ENCODE data around the gene FNIP2.

Gene FNIP2

GRCh38 chr4:158836828-158837449 lies 68.1 kb downstream of the FNIP2 start:
- Histone ChIP-seq H3K27ac (no peak overlapping the region), H3K4me3 (no peak overlapping the region), H3K4me1 (no peaks in the 10 kb centered on the region), H3K9me3 (no peaks in the 10 kb centered on the region), H3K36me3 (peaks cover 24 to 41% (median 37%) of the 10 kb centered on the region in 3 donors), H3K27me3 (no peaks in the 10 kb centered on the region)
- intact Hi-C loops (cut with DNase I; ENCODE audit: low total_unique reads) = no loop called here
- no peak for DNase-seq
- no peak for TF ChIP-seq CTCF (IDR thresholded peaks at IDR 0.05)

GRCh38 chr4:158837527-158838141 lies 68.8 kb downstream of the FNIP2 start:
- Histone ChIP-seq H3K27me3 (no peaks in the 10 kb centered on the region), H3K9me3 (no peaks in the 10 kb centered on the region), H3K27ac (no peak overlapping the region), H3K4me1 (no peaks in the 10 kb centered on the region), H3K4me3 (no peak overlapping the region), H3K36me3 (peaks cover 19 to 37% (median 34%) of the 10 kb centered on the region in 3 donors)
- DNase-seq = no peak
- TF ChIP-seq CTCF (IDR thresholded peaks at IDR 0.05) = no peak
- intact Hi-C loops (cut with DNase I; ENCODE audit: low total_unique reads) = no loop called here

- no peak overlapping the region for H3K4me3 ChIP-seq
- H3K4me1 ChIP-seq = no peaks in the 10 kb centered on the region
- H3K36me3 ChIP-seq = peaks cover 11 to 39% (median 28%) of the 10 kb centered on the region in 3 donors
- no peak for TF ChIP-seq CTCF (IDR thresholded peaks at IDR 0.05)
- no peaks in the 10 kb centered on the region for H3K9me3 ChIP-seq
- no peak for DNase-seq
- intact Hi-C loops (cut with DNase I; ENCODE audit: low total_unique reads) = no loop called here
- H3K27ac ChIP-seq = no peak overlapping the region
- H3K27me3 ChIP-seq = no peaks in the 10 kb centered on the region
These were observed 71.3 kb downstream of the FNIP2 start for GRCh38 chr4:158840131-158840530.

GRCh38 chr4:158841540-158841939 lies 72.7 kb downstream of the FNIP2 start:
- no peak overlapping the region for H3K4me3 ChIP-seq
- H3K4me1 ChIP-seq = no peaks in the 10 kb centered on the region
- H3K27ac ChIP-seq = no peak overlapping the region
- no peak for TF ChIP-seq CTCF (IDR thresholded peaks at IDR 0.05)
- DNase-seq = no peak
- H3K9me3 ChIP-seq = no peaks in the 10 kb centered on the region
- H3K27me3 ChIP-seq = no peaks in the 10 kb centered on the region
- peaks cover 0 to 28% (median 22%) of the 10 kb centered on the region in 3 donors for H3K36me3 ChIP-seq
- intact Hi-C loops (cut with DNase I; ENCODE audit: low total_unique reads) = no loop called here

- H3K4me1 ChIP-seq = peaks cover 0 to 3% (median under 1%) of the 10 kb centered on the region in 4 donors
- no peak for TF ChIP-seq CTCF (IDR thresholded peaks at IDR 0.05)
- no peaks in the 10 kb centered on the region for H3K9me3 ChIP-seq
- intact Hi-C loops (cut with DNase I; ENCODE audit: low total_unique reads) = no loop called here
- H3K27me3 ChIP-seq = no peaks in the 10 kb centered on the region
- no peak overlapping the region for H3K27ac ChIP-seq
- no peak overlapping the region for H3K4me3 ChIP-seq
- peaks cover 13 to 47% (median 32%) of the 10 kb centered on the region in 3 donors for H3K36me3 ChIP-seq
- DNase-seq = no peak
These were observed 76.7 kb downstream of the FNIP2 start for GRCh38 chr4:158845311-158846041.

Data from tibial artery (tissue), 4 donors.